WTC11 (cell line): ENCODE measurements around the gene MAP1B.

Source experiments
- CTCF ChIP-seq: fragments of 200-600 bp; IDR thresholded peaks from 2 replicates; pipeline ENCODE4 v1.8.0; 2022; ENCODE audit warnings: antibody characterized with exemption
- E2F1 ChIP-seq: sonication (generic); formaldehyde crosslinking; IDR thresholded peaks from 2 replicates; pipeline ENCODE4 v1.8.0; 2022; ENCODE audit warnings: mild to moderate bottlenecking, missing genetic modification reagents
- MAX ChIP-seq: sonication (generic); formaldehyde crosslinking; IDR thresholded peaks from 2 replicates; pipeline ENCODE4 v1.8.0; 2022; ENCODE audit warnings: mild to moderate bottlenecking, missing genetic modification reagents
- MLX ChIP-seq: sonication (generic); formaldehyde crosslinking; IDR thresholded peaks from 2 replicates; pipeline ENCODE4 v1.8.1; 2023; ENCODE audit warnings: mild to moderate bottlenecking, missing genetic modification reagents, moderate library complexity
- MYBL2 ChIP-seq: sonication (generic); formaldehyde crosslinking; IDR thresholded peaks from 2 replicates; pipeline ENCODE4 v1.8.1; 2023; ENCODE audit warnings: mild to moderate bottlenecking, moderate library complexity, missing genetic modification reagents
- NFATC4 ChIP-seq: fragments of 250-450 bp; sonication (Bioruptor Pico); IDR thresholded peaks from 2 replicates; pipeline ENCODE4 v1.9.0; 2021; ENCODE audit warnings: mild to moderate bottlenecking
- NR3C1 ChIP-seq: sonication (generic); formaldehyde crosslinking; conservative IDR thresholded peaks from 2 replicates; pipeline ENCODE4 v1.8.1; 2023; ENCODE audit warnings: low read depth, mild to moderate bottlenecking, missing genetic modification reagents
- SOX15 ChIP-seq: fragments of 250-450 bp; sonication (Bioruptor Pico); IDR thresholded peaks from 2 replicates; pipeline ENCODE4 v1.9.0; 2021; ENCODE audit warnings: mild to moderate bottlenecking
- TEAD1 ChIP-seq: sonication (generic); formaldehyde crosslinking; IDR thresholded peaks from 2 replicates; pipeline ENCODE4 v1.8.0; 2022; ENCODE audit warnings: mild to moderate bottlenecking, missing genetic modification reagents
- TEAD4 ChIP-seq: sonication (generic); formaldehyde crosslinking; IDR thresholded peaks from 2 replicates; pipeline ENCODE4 v1.8.0; 2022; ENCODE audit warnings: mild to moderate bottlenecking, missing genetic modification reagents
- ZBTB21 ChIP-seq: sonication (generic); formaldehyde crosslinking; IDR thresholded peaks from 2 replicates; pipeline ENCODE4 v1.8.1; 2023; ENCODE audit warnings: mild to moderate bottlenecking, missing genetic modification reagents, borderline replicate concordance
- ZNF423 ChIP-seq: fragments of 250-450 bp; sonication (Bioruptor Pico); IDR thresholded peaks from 2 replicates; pipeline ENCODE4 v2.1.2; 2022; ENCODE audit warnings: mild to moderate bottlenecking, moderate library complexity
- ZNF512 ChIP-seq: sonication (generic); formaldehyde crosslinking; IDR thresholded peaks from 2 replicates; pipeline ENCODE4 v1.8.1; 2022; ENCODE audit warnings: missing genetic modification reagents, borderline replicate concordance

- TF ChIP-seq NFATC4 (CRISPR knock-in tag) (no peak), E2F1 (CRISPR knock-in tag) (no peak), MLX (CRISPR knock-in tag) (no peak), CTCF (no peak), TEAD4 (CRISPR knock-in tag) (no peak), NR3C1 (CRISPR knock-in tag) (no peak), ZNF423 (CRISPR knock-in tag) (no peak), SOX15 (no peak), ZBTB21 (no peak), MYBL2 (no peak), MAX (CRISPR knock-in tag) (no peak), ZNF512 (CRISPR knock-in tag) (no peak), TEAD1 (CRISPR knock-in tag) (no peak)
These were observed 103.8 kb downstream of the MAP1B start for GRCh38 chr5:72210888-72211678.
